Measurements from ENCODE around the gene TUBA1A.
A peak's percentile ranks its signal among the peaks of the same experiment; 100 is the strongest.
"Not testable (repeated sequence)": the region's sequence is repeated elsewhere in the genome, so short reads cannot be mapped to it uniquely, and the experiment has no call there.

TUBA1A gene

GRCh38 chr12:49188916-49189367 is at the start of gene TUBA1A:
TUBA1A (minus strand) TSS chr12:49189080; CDS start chr12:49188979, 101 bp downstream.
- intact Hi-C loops (cut with DNase I): no loop called here
- peak; percentile 96 to 100 (median 98) for DNase-seq

GRCh38 chr12:49236423-49236822 is 47.5 kb upstream of the TUBA1A start:
- DNase-seq: no peak

GRCh38 chr12:49233842-49234526 is 45.1 kb upstream of the TUBA1A start:
- intact Hi-C loops (cut with DNase I): loop anchor here (1.0 to 2.0 kb wide), 3 partner anchors 47 to 169 kb away; partner anchors contain the start of gene TUBA1B
- peak; percentile 60 to 97 (median 80) for DNase-seq

More at GRCh38 chr12:49236423-49236822, 47.5 kb upstream of the TUBA1A start:
- intact Hi-C loops (cut with DNase I): no loop called here

GRCh38 chr12:49232940-49233841 is 44.3 kb upstream of the TUBA1A start:
- DNase-seq: peak; percentile 71 to 97 (median 82)
- intact Hi-C loops (cut with DNase I): loop anchor here (1.0 kb wide), 1 partner anchor 102 kb away; the partner anchor contains the start of gene TUBA1B

- intact Hi-C loops (cut with DNase I): no loop called here
- peak in 1 of 10 donors; percentile 39 for DNase-seq
Measured at GRCh38 chr12:49231878-49232655, 43.2 kb upstream of the TUBA1A start.

- no peak for DNase-seq
- intact Hi-C loops (cut with DNase I): no loop called here
Measured at GRCh38 chr12:49230805-49231194, 41.9 kb upstream of the TUBA1A start.

- peak in 1 of 10 donors; percentile 11 for DNase-seq
- intact Hi-C loops (cut with DNase I): no loop called here
Measured at GRCh38 chr12:49230176-49230804, 41.4 kb upstream of the TUBA1A start.

GRCh38 chr12:49228653-49229052 is 39.8 kb upstream of the TUBA1A start:
- intact Hi-C loops (cut with DNase I): no loop called here

GRCh38 chr12:49227713-49228112 is 38.8 kb upstream of the TUBA1A start:
- DNase-seq: peak in 1 of 10 donors; percentile 29
- intact Hi-C loops (cut with DNase I): no loop called here

More at GRCh38 chr12:49228653-49229052, 39.8 kb upstream of the TUBA1A start:
- DNase-seq: no peak

GRCh38 chr12:49225576-49226166 is 36.8 kb upstream of the TUBA1A start:
- intact Hi-C loops (cut with DNase I): no loop called here
- peak in 1 of 10 donors; percentile 30 for DNase-seq

- peak in 1 of 10 donors; percentile 34 for DNase-seq
- intact Hi-C loops (cut with DNase I): no loop called here
Measured at GRCh38 chr12:49223590-49224369, 34.9 kb upstream of the TUBA1A start.

- intact Hi-C loops (cut with DNase I): no loop called here
- DNase-seq: peak in 1 of 10 donors; percentile 8
Measured at GRCh38 chr12:49223122-49223521, 34.2 kb upstream of the TUBA1A start.

- intact Hi-C loops (cut with DNase I): no loop called here
- peak in 1 of 10 donors; percentile 49 for DNase-seq
Measured at GRCh38 chr12:49220972-49221371, 32.1 kb upstream of the TUBA1A start.

GRCh38 chr12:49219417-49220026 is 30.6 kb upstream of the TUBA1A start:
- intact Hi-C loops (cut with DNase I): no loop called here
- no peak for DNase-seq

- DNase-seq: no peak
- intact Hi-C loops (cut with DNase I): no loop called here
Measured at GRCh38 chr12:49212572-49212971, 23.7 kb upstream of the TUBA1A start.

GRCh38 chr12:49210703-49211102 is 21.8 kb upstream of the TUBA1A start:
- intact Hi-C loops (cut with DNase I); DNase-seq: not testable (repeated sequence)

GRCh38 chr12:49208676-49209075 is 19.8 kb upstream of the TUBA1A start:
- DNase-seq: no peak
- intact Hi-C loops (cut with DNase I): no loop called here

GRCh38 chr12:49208146-49208545 is 19.3 kb upstream of the TUBA1A start:
- DNase-seq: no peak
- intact Hi-C loops (cut with DNase I): no loop called here

All from posterior cingulate gyrus (tissue), 11 donors.